Measurements from ENCODE around the gene BAIAP3. TPM values are rescaled to one million over a fixed set of nuclear protein-coding genes. Genes with fewer than 3 reads are reported as not detected.

BAIAP3 gene
- total RNA-seq, 6 donors from 2014 or later: 3.2 to 57.6 (median 11.5) TPM

DNA sequence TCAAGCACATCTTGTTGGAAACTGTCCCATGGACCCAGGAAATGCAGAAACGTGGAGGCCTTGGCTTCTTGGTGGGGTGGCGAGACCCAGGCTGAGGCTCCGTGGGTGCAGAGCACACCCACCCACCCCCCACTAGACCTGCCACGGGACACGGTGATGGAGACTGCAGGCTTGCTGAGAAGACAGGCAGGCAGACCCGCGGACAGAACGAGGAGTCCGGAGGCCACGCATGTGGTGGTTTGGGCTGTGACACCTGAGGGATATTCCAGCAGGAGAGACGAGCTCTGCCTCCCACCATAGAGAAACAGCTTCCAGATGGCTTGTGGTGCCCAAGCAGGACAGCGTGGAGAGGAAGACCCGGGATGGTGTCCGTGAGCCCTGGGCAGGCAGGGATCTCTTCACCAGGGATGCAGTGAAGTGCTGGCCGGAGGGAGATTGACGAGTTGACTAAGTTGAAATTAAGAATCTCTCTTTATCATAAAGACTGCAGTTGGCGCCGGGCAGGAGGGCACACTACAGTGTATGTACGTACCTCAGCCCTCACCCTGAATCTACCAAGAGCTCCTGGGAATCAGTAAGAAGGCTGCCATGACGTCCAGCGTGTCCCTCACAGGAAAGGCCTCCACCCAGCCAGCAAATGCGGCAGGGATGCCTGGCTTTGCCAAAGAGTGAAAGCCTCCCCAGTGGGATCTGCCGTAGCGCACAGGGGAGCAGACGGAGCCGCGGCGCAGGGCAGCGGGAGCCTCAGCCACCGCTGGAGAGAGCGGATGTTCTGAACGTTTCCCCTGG, 15.8 kb upstream of the BAIAP3 start:
- WGBS, 2 donors: 90 to 93% methylated on average over 27 to 32 of the region's 32 CpGs
- TF ChIP-seq POLR2AphosphoS5 (IDR thresholded peaks at IDR 0.05) (no peak), POLR2A (IDR thresholded peaks at IDR 0.05) (no peak), EP300 (IDR thresholded peaks at IDR 0.05) (no peak)
- TF ChIP-seq, protein P1, sequence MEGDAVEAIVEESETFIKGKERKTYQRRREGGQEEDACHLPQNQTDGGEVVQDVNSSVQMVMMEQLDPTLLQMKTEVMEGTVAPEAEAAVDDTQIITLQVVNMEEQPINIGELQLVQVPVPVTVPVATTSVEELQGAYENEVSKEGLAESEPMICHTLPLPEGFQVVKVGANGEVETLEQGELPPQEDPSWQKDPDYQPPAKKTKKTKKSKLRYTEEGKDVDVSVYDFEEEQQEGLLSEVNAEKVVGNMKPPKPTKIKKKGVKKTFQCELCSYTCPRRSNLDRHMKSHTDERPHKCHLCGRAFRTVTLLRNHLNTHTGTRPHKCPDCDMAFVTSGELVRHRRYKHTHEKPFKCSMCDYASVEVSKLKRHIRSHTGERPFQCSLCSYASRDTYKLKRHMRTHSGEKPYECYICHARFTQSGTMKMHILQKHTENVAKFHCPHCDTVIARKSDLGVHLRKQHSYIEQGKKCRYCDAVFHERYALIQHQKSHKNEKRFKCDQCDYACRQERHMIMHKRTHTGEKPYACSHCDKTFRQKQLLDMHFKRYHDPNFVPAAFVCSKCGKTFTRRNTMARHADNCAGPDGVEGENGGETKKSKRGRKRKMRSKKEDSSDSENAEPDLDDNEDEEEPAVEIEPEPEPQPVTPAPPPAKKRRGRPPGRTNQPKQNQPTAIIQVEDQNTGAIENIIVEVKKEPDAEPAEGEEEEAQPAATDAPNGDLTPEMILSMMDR (IDR thresholded peaks at IDR 0.05): no peak
- H3K4me1 ChIP-seq: peaks cover 7 to 12% (median 8%) of the 10 kb centered on the region in 4 donors
- DNase-seq (peak in 1 of 2 donors; percentile 72), ATAC-seq (ENCODE audit: low FRiP score in 2 of 2) (no peak)
- no peak overlapping the region for H3K27ac ChIP-seq
- H3K4me3 ChIP-seq: no peak overlapping the region
- peaks cover 50 to 94% (median 85%) of the 10 kb centered on the region in 4 donors for H3K36me3 ChIP-seq
- no peaks in the 10 kb centered on the region for H3K9me3 ChIP-seq
- H3K27me3 ChIP-seq: no peaks in the 10 kb centered on the region

DNA sequence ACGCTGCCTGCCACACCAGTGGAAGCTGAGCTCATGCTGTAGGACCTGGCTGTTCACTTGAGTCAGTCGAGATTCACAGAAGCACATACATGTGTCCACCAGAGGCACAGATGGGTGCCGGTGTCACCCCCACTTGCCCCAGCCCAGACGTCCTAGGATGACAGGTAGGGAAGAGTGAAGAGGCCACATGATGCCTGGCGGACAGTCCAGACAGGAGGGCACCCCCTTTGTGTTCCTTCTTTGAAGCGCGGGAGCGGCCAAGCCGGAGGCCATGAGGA, 15.2 kb upstream of the BAIAP3 start:
- Histone ChIP-seq H3K27ac (no peak overlapping the region), H3K27me3 (no peaks in the 10 kb centered on the region), H3K4me1 (peaks cover 4 to 7% (median 4%) of the 10 kb centered on the region in 4 donors), H3K36me3 (peaks cover 50 to 93% (median 86%) of the 10 kb centered on the region in 4 donors), H3K4me3 (no peak overlapping the region), H3K9me3 (no peaks in the 10 kb centered on the region)
- WGBS, 2 donors: 81 to 82% methylated on average over 6 to 9 of the region's 9 CpGs
- ATAC-seq (ENCODE audit: low FRiP score in 2 of 2): no peak
- TF ChIP-seq POLR2AphosphoS5 (IDR thresholded peaks at IDR 0.05) (no peak), POLR2A (IDR thresholded peaks at IDR 0.05) (no peak), EP300 (IDR thresholded peaks at IDR 0.05) (no peak)
- TF ChIP-seq, protein P1 (IDR thresholded peaks at IDR 0.05): no peak
- no peak for DNase-seq

DNA sequence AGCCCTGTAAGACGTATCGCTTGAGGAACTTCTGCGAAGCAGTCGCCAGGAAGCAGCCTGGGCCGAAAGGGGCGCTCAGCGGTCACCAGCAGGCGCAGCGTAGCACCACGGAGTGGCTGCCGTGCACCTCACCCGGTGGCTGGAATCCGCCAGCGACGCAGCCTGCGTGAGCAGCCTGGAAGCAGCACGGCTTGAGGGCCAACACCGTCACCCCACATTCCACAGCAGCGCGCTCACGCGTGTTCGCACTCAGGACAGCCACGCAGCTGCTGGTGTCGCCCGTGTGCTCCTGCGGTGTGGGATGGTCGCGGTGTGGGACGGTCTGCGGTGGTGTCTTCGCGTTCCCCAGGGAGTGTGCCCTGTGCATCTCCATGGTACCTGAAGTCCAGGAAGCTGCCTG, 14.4 kb upstream of the BAIAP3 start:
- peak in 1 of 2 donors; percentile 72 for DNase-seq
- no peaks in the 10 kb centered on the region for H3K9me3 ChIP-seq
- peaks cover 50 to 95% (median 88%) of the 10 kb centered on the region in 4 donors for H3K36me3 ChIP-seq
- H3K27me3 ChIP-seq: no peaks in the 10 kb centered on the region
- ATAC-seq (ENCODE audit: low FRiP score in 2 of 2): no peak
- peaks cover 0 to 6% (median 0%) of the 10 kb centered on the region in 4 donors for H3K4me1 ChIP-seq
- H3K4me3 ChIP-seq: no peak overlapping the region
- TF ChIP-seq POLR2AphosphoS5 (IDR thresholded peaks at IDR 0.05) (no peak), EP300 (IDR thresholded peaks at IDR 0.05) (no peak), POLR2A (IDR thresholded peaks at IDR 0.05) (no peak)
- TF ChIP-seq, protein P1 (IDR thresholded peaks at IDR 0.05): no peak
- 90 to 95% methylated on average over 29 to 33 of the region's 33 CpGs for WGBS, 2 donors
- H3K27ac ChIP-seq: no peak overlapping the region

DNA sequence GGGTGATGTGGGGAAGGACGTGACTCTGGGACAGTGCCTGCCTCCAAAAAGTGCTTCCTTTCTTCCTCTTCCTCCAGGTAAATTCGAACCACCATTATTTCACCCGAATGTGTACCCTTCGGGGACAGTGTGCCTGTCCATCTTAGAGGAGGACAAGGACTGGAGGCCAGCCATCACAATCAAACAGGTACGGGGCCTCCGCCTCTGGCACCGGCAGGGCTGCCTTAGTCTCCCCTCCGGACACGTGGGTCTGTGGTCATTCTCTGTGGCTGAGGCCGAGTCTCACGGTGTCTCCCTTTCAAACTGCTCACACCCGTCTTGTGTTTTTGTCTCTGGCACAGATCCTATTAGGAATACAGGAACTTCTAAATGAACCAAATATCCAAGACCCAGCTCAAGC, 13.3 kb upstream of the BAIAP3 start:
- 85 to 92% methylated on average over 11 of the region's 12 CpGs for WGBS, 2 donors
- DNase-seq: peak in 1 of 2 donors; percentile 50
- ATAC-seq (ENCODE audit: low FRiP score in 2 of 2): no peak
- peaks cover 0 to 6% (median 0%) of the 10 kb centered on the region in 4 donors for H3K4me1 ChIP-seq
- H3K36me3 ChIP-seq: peaks cover 46 to 95% (median 88%) of the 10 kb centered on the region in 4 donors
- no peaks in the 10 kb centered on the region for H3K27me3 ChIP-seq
- TF ChIP-seq POLR2AphosphoS5 (IDR thresholded peaks at IDR 0.05) (no peak), EP300 (IDR thresholded peaks at IDR 0.05) (no peak), POLR2A (IDR thresholded peaks at IDR 0.05) (no peak)
- TF ChIP-seq, protein P1 (IDR thresholded peaks at IDR 0.05): no peak
- no peaks in the 10 kb centered on the region for H3K9me3 ChIP-seq
- H3K27ac ChIP-seq: no peak overlapping the region
- no peak overlapping the region for H3K4me3 ChIP-seq
